Measurements from ENCODE around the gene ARX.

Gene ARX

DNA sequence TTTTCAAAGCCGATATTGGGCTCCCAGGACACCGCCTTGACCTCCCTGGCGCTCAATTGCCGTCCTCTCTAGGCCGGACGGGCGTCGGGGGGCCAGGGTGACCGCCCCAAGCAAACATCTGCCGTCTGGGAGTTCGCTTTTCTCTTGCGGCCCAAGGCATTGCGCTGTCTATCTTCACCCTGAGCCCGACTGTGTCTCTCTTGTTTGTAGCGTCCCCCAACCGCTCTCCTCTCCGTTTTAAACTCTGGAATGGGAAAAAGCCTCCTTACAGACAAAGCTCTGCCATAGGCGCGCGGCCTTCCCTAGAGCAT is 551 bp upstream of the ARX start:
- no peak for DNase-seq

DNA sequence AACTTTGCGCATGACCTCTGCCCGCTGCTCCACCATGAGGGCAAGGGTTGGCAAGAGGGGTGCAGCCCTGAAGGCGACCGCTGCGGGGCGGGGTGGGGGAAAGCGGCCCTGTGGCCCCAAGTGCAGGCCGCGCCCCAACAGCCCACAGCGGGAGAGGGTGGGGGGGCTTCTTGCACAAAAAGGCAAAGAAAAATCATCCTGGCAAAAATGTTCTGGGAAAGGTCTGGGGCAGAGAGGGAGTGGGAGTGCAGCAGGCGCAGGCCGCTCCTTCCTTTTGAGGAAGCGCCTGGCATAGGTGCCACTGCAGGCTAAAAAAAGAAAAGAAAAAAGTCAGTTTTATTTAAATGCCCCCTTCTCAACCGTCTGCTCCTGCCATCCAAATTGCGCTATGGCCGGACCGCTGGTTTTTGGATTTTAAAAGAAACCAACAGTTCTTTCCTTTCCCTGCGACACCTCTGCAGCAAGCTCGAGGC is 1.4 kb downstream of the ARX start:
- DNase-seq: no peak

DNA sequence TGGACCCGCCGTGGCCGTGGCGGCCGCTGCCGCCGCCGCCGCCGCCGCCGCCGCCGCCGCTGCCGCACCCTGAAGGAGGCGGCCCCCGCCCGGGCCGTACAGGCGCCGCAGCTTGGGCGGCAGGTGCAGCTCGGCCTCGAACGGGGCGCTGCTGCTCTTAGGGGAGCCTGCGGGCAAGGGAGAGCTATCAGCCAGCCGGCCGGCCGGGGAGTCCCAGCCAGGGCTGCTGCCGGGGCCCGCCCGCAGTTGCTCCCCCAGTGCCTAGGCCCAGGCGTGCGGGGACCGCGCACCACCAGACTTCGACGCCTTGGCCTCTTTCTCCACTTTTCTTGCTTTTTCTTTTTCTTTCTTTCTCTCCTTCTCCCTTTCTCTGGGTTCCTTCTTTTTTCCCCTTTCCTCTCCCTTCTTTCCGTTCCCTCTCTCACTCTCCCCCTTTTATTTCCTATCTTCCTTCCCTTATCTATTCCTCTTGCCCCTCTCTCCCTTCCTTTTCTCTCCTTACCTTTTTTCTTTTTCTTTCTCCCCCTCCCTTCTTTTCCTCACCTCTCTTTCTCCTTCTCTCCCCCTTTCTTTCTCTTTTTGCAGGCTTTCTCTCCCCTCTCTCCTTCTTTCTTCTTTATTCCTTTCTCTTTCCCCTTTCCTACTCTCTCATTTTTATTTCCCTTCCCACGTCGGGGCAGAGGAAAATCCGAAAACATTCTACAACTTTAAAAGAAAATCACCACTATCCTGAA is 2.0 kb downstream of the ARX start:
- DNase-seq: no peak

DNA sequence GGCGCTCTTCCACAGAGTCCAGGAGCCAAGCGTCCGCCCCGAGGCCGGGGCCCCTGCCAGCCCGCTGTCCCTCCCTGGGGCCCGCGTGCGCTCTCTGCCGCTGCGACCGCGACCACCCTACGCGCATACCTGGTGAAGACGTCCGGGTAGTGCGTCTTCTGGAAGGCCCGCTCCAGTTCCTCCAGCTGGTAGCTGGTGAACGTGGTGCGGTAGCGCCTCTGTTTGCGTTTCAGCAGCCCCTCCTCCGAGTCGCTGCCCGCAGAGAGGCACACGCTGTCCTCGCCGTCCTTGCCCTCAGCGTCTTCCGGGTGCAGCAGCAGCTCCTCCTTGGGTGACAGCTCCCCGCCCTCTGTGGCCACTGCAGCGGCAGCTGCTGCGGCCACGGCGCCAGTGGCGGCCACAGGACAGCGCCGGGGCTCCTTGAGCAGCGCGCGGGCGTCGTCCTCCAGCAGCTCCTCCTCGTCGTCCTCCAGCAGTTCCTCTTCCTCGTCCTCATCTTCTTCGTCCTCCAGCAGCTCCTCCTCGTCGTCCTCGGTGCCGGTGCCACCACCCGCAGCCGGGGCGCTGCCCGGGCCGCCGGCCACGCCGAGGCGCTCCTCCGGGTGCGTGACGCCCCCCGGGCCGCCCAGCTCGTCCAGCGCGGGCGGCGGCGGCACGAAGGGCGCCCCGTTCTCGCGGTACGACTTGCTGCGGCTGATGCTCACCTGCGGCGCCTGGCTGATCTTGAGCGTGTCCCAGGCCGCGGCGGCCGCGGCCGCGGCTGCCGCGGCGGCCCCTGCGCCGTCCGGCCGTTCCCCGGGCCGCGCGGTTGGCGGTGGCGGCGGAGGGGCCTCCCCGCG is 2.8 kb downstream of the ARX start:
- DNase-seq: no peak

DNA sequence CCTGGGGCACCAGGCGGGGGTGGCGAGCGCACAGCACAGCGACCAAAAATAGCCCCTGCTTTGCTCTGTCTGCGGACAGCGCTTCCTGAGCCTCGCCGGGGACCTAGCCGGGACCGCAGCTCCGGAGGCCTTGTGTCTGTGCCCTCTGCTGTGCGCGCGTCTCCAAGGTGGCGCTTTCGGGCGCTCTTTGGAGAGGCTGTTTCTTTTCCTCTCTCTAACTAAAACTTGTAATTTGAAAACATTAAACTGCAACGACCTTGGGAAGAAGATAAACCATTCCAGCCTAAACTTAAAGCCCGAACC is 3.4 kb downstream of the ARX start:
- DNase-seq: no peak

DNA sequence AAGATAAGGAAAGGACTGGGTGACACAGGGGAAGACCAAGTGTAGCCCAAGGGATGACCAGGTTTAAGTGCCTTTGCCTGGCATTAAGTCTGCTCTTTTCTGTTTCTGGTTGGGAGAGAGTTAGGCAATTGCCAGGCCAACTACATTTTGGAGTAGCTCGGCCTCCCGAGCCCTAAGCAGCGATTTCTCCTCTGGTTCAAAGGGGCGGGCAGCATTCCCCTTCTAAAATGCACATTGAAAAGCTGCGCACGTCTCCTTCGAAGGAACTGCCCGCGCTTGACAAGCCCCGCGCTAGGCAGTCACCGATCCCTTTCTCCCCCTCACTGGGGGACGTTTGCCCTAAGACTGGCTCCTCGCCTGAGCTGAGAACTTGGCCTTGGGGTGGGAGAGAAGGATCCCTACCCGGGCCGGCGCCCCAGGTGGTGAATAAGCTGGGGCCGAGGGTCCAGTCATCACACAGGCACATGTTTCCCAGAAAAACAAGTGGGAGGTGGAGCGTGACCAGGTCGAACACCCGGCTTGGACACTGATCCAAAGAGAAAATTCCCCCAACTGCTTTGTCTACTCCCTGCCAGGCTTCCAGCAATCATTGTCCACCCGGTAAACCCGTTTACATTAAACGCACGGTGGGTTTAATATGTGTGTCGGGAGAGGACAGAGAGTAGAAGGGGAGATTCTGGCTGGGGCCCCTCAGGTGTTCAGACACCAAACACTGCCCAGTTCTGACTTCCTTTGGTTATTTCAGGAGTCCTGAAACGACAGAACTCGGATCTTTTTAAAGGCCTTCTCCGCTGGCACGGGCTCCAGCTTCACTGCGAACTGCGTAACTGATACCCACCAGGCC is 4.0 kb downstream of the ARX start:
- no peak for DNase-seq

DNA sequence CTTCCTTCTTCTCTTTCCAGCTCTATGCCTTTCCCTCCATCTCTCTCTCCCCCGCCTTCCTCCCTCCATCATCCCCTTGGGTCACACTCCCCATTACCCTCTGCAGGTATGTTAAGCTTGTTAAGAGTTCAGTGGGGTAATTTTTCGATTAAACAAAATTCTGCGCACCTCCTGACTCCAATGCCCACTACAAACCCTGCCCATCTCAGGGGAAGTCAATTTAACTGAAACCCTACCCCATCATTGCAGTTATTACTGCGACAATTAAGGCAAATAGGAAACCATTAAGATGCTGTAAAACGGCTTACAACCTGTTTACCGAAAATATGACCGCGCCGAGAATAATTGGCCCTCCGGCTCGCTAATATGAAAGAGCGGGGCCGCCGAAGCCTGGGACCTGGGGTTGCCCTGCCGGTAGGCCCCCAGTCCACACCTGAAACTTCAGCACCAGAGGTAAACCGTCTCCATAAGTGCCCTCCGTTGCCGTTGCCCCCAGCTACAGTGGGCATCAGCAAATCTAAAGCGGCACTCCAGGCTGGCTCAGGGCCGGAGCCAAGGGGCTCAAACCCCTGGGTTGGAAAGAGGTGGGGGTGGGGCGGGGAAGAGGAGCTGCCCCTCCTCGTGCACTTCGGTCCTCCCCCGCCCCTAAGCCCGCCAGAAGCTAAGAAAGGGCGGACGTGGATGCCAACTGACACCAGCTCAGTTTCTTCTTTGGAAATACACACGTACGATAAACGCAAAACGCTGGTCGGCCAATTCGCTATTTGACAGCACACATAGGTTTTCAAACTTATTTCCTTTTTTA is 4.8 kb downstream of the ARX start:
- DNase-seq: no peak

DNA sequence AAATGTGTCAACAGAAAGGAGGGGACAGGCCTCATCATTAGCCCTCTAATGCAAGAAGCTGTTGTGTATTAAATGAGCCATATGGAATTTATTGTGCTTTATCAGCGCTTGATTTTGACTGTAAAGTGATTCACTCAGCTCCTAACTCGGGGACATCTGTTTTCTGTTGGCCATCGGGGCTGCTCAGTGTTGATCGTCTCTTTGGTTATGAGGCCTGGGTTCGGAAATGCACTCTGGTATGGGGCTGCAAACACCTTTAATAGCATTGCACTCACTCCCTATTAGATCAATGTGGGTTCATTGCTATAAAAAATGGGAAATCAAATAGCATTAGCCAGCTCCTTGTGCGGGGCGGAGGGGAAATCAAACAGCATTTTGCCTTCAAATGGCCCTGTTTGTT is 6.4 kb downstream of the ARX start:
- no peak for DNase-seq

DNA sequence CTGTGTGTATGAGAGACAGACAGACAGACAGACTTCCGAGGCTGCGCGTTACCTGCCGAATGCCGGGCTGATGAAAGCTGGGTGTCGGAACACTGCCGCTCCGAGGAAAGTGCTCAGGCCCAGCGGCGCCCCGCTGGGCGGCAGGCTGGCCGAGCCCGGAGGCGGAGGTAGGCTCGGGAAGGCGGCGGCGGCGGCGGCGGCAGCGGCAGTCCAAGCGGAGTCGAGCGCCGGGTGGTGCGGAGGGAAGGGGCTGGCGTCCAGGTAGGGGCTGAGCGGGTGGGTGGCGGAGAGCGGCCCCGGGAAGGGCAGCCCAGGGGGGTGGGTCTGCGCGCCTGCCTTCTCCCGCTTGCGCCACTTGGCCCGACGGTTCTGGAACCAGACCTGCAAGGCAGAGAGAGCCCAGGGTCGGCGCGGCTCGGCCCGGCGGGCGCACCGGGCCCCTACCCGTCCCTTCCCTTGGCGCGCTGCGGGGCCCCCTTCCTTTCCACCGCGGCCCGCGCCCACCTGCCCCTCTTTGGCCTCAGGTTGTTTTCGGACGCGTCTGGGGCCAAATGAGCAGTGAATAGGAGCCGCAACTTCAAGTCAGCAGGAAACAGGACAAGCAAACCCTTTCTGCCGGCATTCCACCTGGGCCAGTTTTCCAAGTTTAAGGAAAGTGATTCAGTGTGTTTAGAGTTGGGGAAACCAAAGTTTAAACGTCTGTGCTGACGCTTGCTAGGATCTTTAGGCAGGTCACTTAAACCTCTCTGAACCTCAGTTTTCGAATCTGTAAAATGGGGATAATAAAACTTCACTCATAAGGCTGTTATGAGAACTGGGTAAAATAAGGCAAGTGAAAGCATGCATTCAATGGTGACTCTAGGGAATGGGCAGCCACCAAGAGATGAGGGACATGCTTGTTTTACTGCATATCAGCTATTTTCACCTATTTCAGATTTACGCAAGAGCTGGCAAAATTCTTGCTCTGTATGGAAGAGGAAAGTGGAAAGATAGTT is 8.4 kb downstream of the ARX start:
- no peak for DNase-seq

DNA sequence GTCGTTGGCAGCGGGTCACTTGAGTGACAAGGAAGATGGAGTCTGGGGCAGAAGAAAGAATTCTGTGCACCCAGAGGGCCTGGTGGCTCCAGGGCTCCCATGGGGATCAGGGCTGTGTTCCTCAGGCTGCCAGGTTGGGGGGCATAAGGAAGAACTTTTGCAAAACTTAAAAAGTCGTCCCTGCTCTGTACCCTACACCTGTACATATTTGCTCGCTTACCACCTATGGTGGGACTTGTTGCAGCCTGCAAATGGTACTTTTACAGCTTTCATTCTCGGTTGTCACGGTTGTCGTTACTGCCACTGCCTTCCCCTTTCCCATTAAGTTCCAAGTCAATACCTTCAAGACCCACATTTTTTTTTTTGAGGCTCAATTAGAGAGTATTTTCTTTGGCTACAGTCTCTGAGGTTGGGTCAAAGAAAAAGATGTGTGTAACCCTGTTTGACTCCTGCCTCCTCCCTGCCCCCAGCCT is 9.1 kb downstream of the ARX start:
- no peak for DNase-seq

DNA sequence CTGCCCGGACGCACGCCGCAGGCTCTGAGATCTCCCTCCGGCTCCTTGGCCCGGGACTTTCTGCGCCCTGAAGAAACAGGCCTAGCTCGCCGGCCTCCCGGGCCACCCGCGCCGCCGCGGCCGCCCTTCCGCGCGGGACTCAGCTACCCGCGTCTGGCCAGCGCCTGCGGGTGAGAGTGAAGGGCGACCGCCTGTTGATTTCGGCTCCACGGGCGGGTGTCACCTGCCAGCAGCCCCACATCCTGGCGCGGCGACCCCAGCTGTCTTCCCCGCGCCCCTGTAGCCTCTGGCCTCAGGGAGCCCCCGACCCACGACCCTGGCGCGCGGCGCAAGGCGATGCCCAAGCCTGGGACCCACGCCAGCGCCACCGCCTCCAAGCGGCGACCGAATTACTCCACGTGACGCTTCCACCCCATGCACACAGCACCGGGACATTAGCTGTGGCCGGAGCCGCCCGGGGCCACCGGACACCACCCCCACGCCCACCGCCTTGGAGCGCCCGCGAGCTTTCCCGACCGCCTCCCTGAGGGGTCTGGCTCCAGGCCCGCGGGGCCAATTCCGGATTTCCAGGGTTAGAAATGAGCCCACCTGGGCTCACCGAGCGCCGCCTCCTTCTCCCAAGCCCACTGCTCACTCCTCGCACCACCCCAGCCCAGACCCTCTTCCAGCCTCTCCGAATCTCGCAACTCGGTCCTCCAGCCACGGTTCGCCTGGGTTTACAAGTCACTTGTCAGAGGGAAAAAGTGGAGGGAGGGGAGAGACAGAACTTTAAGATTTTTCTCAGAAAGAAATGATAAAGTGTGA is 10.2 kb downstream of the ARX start:
- DNase-seq: no peak

DNA sequence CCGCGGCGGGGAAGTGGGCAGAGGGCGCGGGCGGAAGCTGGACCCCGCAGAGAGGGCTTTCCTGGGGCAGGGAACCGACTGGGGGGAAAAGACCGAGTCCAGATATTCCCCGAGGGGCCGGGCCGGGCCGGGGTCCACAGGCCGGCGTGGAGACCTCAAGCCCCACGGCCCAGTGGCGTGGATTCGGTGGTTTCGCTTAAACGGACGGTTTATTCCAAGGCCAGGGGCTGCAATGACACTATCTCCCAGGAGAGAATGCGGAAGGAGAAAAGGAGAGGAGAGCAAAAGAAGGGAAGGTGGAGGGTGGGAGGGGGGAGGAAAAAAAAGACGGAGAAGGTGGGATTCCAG is 10.8 kb downstream of the ARX start:
- DNase-seq: no peak

DNA sequence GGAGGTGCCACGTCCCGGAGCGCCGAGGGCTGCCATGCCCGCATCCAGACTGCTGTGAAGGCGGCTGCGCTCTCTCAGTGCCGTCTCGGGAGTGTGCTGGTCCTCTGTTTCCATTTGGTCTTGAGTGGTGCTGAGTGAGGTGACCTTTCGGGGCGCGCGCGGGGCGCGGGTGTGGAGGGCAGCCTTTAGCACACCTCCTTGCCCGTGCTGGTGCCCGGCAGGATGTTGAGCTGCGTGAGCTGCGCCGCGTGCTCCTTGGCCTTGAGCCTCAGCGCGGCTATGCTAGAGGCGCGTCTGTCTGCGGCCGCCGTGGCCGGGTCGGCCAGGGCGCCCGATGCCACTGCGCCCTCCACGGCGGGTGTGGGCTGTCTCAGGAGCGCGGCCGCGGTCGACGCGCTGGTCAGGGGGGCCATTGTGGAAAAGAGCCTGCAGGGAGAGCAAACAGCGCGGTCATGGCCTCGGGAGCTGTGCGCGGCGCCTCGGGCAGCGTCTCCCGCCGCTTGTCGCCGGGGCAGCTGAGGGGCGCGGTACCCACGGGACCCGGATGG is 11.2 kb downstream of the ARX start:
- DNase-seq: no peak

DNA sequence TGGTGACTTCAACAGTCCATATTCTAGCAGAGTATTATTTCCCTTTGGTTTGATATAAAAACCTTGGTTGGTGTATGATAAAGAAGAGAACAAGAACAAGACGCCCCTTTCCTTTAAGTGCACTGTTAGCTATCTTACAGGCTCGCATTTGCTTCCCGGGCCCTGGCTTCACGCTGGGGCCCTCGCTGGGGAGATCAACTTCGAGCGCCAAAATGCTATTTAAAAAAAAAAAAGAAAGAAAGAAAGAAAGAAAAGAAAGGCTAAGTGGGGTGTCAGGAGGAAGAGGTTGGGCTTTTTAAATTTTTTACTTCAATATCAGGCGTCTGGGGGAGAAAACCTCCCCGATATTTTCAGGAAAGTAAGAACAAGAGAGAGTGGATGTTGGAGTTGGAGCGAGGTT is 11.7 kb downstream of the ARX start:
- no peak for DNase-seq

DNA sequence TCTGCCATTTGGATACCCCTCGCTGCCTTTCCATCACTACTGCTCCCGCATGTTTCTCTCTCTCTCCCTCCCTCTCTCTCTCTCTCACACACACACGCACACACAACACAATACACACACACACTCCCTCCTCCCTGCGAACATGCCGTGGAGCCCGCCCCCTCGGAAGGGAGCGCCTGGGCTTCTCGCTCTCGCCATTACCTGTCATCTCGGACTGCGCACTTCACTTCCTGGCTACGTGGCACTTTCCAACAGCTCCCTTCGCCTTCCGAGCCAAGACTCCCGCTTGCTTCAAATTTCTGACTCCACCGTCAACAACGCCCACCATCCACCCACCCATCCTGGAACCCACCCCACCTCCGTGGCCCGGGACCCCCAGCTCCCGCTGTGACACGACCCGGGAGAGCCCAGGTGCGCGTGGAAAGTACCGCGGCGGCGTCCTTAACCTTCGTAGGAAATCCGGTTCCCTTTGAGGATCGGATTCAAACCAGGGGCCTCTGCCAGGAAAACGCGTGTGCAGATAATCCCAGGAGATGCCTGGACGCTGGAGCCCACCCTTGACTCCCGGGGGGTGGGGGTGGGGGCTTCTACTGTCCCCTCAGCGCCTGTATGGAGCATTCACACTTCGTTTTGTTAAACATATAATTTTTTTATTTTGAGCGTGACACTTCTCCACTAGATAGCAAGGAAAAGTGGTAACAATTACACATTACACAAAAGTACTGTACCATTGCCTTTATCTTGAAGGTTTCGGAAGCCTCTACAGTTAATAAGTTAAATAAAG is 12.5 kb downstream of the ARX start:
- DNase-seq: no peak

DNA sequence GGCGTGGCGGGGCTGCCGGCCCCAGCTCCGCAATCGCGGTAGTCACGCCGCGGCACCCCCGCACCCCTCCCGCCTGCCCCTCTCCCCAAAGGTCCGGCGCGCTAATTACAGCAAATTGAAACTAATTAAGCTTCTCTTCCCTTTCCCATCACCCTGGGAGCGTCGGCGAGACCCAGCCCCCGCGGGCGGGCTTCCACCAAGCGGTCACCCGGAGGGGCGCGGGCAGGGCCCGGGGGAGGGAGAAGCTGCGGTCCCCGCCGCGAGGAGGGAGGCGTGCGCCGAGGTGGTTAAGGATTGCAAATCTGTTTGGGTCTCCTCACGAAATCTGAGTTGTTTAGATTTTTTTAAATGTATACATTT is 13.1 kb downstream of the ARX start:
- DNase-seq: no peak

DNA sequence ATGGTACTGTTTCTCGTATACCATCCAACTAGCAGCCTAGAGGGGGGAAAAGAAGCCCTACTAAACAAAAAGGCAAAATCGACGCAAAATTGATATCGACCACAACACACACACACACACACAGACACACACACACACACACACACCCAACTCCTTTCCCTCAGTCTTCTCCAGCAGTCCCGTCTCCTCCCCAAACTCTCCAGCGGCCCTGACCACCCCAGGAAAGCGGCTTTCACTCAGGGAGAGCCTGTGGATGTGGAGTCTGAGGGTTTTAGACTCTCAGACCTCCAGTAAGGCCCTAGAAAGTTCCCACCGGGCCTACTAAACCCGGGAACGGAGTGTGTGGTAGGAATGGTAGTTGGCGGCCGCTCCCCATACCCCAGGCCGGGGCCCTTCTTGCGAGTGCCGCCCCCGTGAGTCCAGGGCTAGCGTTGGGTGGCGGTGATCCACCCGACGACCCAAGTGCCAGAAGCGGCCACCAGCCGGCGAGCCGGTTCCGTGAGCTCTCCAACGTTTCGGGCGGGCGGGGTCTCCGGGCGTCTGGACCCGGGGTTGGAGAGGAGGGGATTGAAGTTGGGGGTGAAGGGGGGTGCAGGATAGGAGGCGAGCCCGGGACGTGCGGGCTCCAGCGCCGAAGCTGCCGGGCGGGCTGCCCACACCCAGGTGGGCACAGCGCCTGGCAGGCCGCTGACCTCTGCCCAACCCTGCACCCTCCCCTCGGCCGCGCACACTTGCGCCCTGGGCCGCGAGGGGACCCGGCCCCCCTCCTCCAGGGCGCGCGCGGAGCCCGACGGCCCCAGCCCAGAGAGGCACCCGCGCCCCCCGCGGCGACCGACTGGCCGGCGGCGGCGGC is 13.7 kb downstream of the ARX start:
- DNase-seq: no peak

DNA sequence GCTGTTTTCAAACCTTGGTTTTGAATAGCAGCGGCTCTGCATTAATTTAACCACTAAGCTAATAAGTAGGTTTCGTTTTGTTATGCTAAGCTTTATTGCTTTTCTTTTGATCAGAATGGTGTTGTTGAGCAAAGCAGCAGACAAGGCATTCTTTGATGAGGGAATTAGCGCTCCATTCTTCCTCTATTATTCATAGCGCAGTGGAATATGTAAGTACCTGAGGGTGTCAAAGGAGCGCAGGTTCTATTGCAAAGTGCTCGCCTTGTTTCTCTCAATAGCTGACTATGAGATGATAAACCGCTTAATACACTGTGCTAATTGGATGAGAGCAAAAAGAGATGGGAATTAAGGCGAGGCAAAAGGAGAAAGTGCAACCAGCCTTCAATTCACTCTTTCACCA is 16.3 kb downstream of the ARX start:
- DNase-seq: no peak

All from HCEC 1CT (cell line).